Tibial artery (tissue), 4 donors: Measurements from ENCODE around the gene MGMT.
A peak's percentile ranks its signal among the peaks of the same experiment; 100 is the strongest.

ENCODE experiments used
- DNase-seq, 2 donors: peaks; one replicate each; pipeline ENCODE4 v3.0.0-alpha.2; 2019
- H3K27ac ChIP-seq, 2 donors: fragments of 200-600 bp; sonication (generic) in 1 of 2; 1 replicate in 1 of 2; 2 replicates in 1 of 2; pipeline ENCODE4 v1.5.1; 2018 to 2019; ENCODE audit warnings: mild to moderate bottlenecking in 1 of 2
- H3K27me3 ChIP-seq, 2 donors: fragments of 200-600 bp; sonication (generic) in 1 of 2; one replicate each; pipeline versions ENCODE4 v1.5.1 to v1.6.0; 2016 to 2019
- H3K36me3 ChIP-seq, 3 donors: fragments of 200-600 bp; sonication (generic) in 2 of 3; one replicate each; pipeline ENCODE4 v1.5.1; 2016 to 2019; ENCODE audit warnings: mild to moderate bottlenecking in 2 of 3
- H3K4me1 ChIP-seq, 4 donors: fragments of 200-600 bp; sonication (generic) in 2 of 4; 1 replicate in 3 of 4; 2 replicates in 1 of 4; pipeline ENCODE4 v1.5.1; 2016 to 2019
- H3K4me3 ChIP-seq, 2 donors: fragments of 200-600 bp; sonication (generic) in 1 of 2; 1 replicate in 1 of 2; 2 replicates in 1 of 2; pipeline ENCODE4 v1.5.1; 2018 to 2019; ENCODE audit warnings: mild to moderate bottlenecking in 2 of 2
- H3K9me3 ChIP-seq, 3 donors: fragments of 200-600 bp; sonication (generic) in 1 of 3; one replicate each; pipeline ENCODE4 v1.5.1; 2016 to 2019
- intact Hi-C: fragments of 100-400 bp; cut with DNase I; formaldehyde crosslinking; loops from one replicate; pipeline ENCODE4 v1.15.0; 2023; ENCODE audit warnings: low total_unique reads
- TF ChIP-seq, protein P1 (sequence below), 2 experiments: fragments of 200-600 bp in 1 of 2; fragments of 450-650 bp in 1 of 2; IDR thresholded peaks; one replicate each; pipeline ENCODE4 v1.5.1; 2017 to 2019; ENCODE audit warnings: antibody characterized with exemption in 2 of 2, mild to moderate bottlenecking in 1 of 2, moderate library complexity in 1 of 2

Gene MGMT

DNA sequence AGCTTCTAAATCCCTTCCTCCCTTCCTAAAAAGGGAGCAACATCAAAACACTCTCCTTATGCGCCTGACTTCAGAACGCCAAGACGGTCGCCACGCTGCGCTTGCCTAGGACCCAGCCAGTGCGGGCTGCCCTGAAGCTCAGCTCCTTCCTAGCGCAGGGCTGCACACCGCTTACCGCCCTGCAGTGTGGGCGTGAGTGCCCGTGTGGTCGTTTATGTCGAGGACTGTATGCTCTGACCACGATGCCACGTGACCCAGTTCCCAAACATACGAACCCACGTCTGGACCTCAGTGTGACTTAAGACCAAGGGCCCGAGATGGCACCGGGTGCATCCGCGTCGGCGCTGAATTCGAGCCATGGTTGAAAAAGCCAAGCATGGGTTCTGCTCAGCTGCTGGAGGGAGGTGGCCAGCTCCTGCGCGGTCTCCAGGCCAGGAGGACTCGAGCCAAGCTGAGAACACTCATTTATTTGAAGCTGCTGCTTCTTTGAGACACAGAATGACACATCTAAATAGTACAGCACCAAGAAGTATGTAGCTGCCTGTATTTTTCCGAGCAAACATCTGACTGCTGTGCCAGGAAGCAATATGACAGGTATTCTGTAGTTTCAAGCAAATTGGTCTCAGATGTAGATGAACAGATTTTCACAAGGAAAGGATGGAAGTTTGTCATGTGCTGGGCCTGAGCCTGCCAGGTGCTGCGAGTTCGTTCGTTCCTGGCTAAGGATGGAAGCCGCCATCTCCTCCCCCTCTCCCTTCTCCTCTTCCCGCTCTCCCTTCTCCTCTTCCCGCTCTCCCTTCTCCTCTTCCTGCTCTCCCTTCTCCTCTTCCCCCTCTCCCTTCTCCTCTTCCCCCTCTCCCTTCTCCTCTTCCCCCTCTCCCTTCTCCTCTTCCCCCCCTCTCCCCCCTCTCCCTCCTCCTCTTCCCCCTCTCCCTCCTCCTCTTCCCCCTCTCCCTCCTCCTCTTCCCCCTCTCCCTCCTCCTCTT is 312.4 kb downstream of the MGMT start:
- peak; percentile 4 to 19 for DNase-seq
- intact Hi-C loops = no loop called here
- H3K4me3 ChIP-seq = no peak overlapping the region

DNA sequence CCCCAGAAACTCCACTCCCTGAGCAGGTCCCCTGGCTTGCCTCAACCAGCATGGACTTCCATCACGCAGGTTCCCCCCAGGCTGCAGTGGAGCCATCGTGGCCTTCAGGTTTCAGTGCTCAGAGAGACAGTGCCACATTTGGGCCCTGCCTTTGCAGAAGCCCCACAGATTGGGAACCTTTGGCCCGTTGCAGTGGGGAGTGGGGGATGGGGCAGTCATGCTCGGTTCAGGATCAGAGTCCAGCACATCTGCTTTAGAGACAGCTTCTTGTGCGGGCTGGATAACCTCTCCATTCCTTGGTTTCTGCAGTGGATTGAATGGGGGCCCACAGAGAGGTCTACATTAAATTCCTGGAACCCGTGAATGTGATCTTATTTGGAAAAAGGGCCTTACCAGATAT is 313.2 kb downstream of the MGMT start:
- peak; percentile 7 to 35 for DNase-seq
- H3K4me1 ChIP-seq = no peaks in the 10 kb centered on the region
- TF ChIP-seq, protein P1, sequence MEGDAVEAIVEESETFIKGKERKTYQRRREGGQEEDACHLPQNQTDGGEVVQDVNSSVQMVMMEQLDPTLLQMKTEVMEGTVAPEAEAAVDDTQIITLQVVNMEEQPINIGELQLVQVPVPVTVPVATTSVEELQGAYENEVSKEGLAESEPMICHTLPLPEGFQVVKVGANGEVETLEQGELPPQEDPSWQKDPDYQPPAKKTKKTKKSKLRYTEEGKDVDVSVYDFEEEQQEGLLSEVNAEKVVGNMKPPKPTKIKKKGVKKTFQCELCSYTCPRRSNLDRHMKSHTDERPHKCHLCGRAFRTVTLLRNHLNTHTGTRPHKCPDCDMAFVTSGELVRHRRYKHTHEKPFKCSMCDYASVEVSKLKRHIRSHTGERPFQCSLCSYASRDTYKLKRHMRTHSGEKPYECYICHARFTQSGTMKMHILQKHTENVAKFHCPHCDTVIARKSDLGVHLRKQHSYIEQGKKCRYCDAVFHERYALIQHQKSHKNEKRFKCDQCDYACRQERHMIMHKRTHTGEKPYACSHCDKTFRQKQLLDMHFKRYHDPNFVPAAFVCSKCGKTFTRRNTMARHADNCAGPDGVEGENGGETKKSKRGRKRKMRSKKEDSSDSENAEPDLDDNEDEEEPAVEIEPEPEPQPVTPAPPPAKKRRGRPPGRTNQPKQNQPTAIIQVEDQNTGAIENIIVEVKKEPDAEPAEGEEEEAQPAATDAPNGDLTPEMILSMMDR (IDR thresholded peaks at IDR 0.05) = no peak
- H3K4me3 ChIP-seq = no peak overlapping the region
- intact Hi-C loops = no loop called here
- no peaks in the 10 kb centered on the region for H3K36me3 ChIP-seq
- H3K27me3 ChIP-seq = no peaks in the 10 kb centered on the region
- no peaks in the 10 kb centered on the region for H3K9me3 ChIP-seq
- no peak overlapping the region for H3K27ac ChIP-seq

More for the DNA sequence above, 312.4 kb downstream of the MGMT start:
- Histone ChIP-seq H3K27me3 (no peaks in the 10 kb centered on the region), H3K36me3 (no peaks in the 10 kb centered on the region), H3K4me1 (no peaks in the 10 kb centered on the region), H3K9me3 (no peaks in the 10 kb centered on the region), H3K27ac (no peak overlapping the region)
- TF ChIP-seq, protein P1 (IDR thresholded peaks at IDR 0.05) = no peak

DNA sequence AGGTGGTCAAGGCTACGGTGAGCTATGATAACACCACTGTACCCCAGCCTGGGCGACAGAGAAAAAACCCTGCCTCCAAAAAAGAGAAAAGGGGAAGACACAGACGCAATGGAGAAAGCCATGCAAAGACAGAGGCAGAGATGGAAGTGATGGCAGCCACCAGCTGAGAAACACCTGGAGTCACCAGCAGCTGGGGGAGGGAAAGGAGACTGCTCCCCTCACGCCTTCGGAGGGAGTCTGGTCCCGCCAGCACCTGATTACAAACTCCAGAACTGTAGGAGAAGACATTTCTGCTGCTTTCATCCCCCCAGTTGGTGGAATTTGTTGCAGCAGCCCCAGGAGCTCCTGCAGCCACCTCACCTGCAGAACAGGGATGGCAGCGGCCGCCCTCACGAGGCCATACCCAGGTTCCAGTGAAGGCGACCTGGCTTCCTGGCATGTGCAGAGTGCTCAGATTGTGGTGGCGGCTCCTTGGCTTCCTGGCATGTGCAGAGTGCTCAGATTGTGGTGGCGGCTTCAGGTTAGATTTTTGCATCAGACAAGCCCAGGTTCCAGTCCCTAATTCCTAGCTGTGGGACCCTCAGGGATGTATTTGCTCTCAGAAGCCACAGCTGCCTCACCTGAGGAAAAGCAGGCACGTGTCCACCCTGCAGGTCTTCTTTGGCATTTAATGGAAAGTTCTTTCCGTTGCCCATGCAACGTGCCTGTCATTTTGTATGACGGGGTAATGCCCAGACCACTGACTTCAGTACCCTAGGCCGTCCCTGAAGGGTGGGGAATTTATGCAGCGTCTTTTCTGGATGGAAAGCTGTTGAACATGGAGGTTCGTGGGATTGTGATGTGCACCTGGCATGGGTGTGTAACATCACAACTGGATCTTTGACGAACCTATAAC is 314.1 kb downstream of the MGMT start:
- no peaks in the 10 kb centered on the region for H3K9me3 ChIP-seq
- peak in 1 of 2 donors; percentile 40 for DNase-seq
- no peak overlapping the region for H3K4me3 ChIP-seq
- intact Hi-C loops = no loop called here
- TF ChIP-seq, protein P1 (IDR thresholded peaks at IDR 0.05) = no peak
- no peaks in the 10 kb centered on the region for H3K27me3 ChIP-seq
- H3K4me1 ChIP-seq = no peaks in the 10 kb centered on the region
- H3K36me3 ChIP-seq = no peaks in the 10 kb centered on the region
- H3K27ac ChIP-seq = no peak overlapping the region

DNA sequence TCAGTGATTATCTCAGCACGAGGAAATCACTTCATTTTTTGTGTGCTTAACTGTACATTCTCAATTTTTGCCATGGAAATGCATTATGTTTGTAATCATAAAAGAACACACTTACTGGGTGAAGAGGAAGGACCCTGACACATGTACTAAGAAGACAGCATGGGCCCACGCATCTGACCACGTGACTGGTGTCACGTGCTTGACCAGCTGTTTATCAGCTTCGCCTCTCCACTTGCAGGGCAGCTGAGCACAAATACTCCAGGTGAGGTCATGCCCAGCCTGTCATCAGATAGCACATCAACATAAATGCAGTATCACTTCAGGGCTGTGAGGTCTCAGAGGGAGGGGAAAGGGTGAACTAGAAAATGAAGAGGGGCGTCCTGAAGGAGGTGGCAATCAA is 317.2 kb downstream of the MGMT start:
- Histone ChIP-seq H3K4me1 (no peaks in the 10 kb centered on the region), H3K27me3 (no peaks in the 10 kb centered on the region), H3K36me3 (no peaks in the 10 kb centered on the region), H3K27ac (no peak overlapping the region), H3K4me3 (no peak overlapping the region), H3K9me3 (peaks cover 0 to 8% (median 0%) of the 10 kb centered on the region in 3 donors)
- TF ChIP-seq, protein P1 (IDR thresholded peaks at IDR 0.05) = no peak
- peak in 1 of 2 donors; percentile 21 for DNase-seq
- intact Hi-C loops = no loop called here

DNA sequence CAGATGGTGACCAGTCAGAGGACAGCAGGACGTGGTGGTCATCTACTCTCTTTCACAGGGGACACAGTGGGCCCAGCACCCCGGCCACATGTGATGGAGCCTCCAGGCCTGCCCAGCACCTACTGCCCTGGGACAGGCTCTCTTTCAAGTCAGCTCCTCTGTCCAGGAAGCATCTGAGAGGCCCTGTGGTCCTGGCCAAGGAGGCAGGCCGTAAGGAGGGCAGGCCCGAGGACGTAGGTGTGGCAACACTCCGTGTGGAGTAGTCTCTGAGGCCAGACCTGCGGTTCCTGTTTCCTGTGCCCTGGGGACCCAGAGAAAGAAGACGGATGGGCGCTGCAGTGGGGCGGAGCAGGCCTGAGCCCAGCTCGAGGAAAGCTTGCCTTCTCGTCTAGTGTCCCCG is 317.9 kb downstream of the MGMT start:
- peak in 1 of 2 donors; percentile 50 for DNase-seq
- Histone ChIP-seq H3K9me3 (peaks cover 0 to 8% (median 0%) of the 10 kb centered on the region in 3 donors), H3K4me1 (no peaks in the 10 kb centered on the region), H3K4me3 (no peak overlapping the region), H3K27ac (no peak overlapping the region), H3K36me3 (no peaks in the 10 kb centered on the region), H3K27me3 (no peaks in the 10 kb centered on the region)
- TF ChIP-seq, protein P1 (IDR thresholded peaks at IDR 0.05) = no peak
- intact Hi-C loops = no loop called here
